IPS-20b (cell line): ENCODE data around the gene MOB1B.

Experiments
- H3K27ac ChIP-seq: one replicate; pipeline ENCODE4 v1.5.1; 2013; ENCODE audit warnings: low read length
- H3K27me3 ChIP-seq: 2 replicates; pipeline ENCODE4 v1.6.1; 2013; ENCODE audit warnings: mild to moderate bottlenecking, low read length, inconsistent platforms; ENCODE audit not compliant: insufficient read depth
- H3K36me3 ChIP-seq: 2 replicates; pipeline ENCODE4 v1.6.1; 2013; ENCODE audit warnings: low read depth, mild to moderate bottlenecking, inconsistent platforms, low read length, moderate library complexity; ENCODE audit not compliant: insufficient read depth
- H3K4me1 ChIP-seq: 2 replicates; pipeline ENCODE4 v1.6.1; 2013; ENCODE audit warnings: mild to moderate bottlenecking, control low read depth, inconsistent platforms, low read length, moderate library complexity; ENCODE audit not compliant: insufficient read depth
- H3K4me3 ChIP-seq: 2 replicates; pipeline ENCODE4 v1.5.1; 2013; ENCODE audit warnings: mild to moderate bottlenecking, low read length, inconsistent platforms
- H3K9ac ChIP-seq: 2 replicates; pipeline ENCODE4 v1.6.1; 2013; ENCODE audit warnings: low read depth, mild to moderate bottlenecking, inconsistent platforms, low read length, moderate library complexity
- H3K9me3 ChIP-seq: 2 replicates; pipeline ENCODE4 v1.6.1; 2013; ENCODE audit warnings: mild to moderate bottlenecking, low read depth, low read length, inconsistent platforms; ENCODE audit not compliant: insufficient read depth

The MOB1B gene

GRCh38 chr4:70901984-70902576, at the start of gene MOB1B:
MOB1B (plus strand) TSS chr4:70902369; CDS start chr4:70902537, 168 bp downstream.
- Histone ChIP-seq H3K27ac (peak within 1 kb of the TSS; percentile 16), H3K27me3 (no peaks in the 10 kb centered on the region)

GRCh38 chr4:70855464-70855863, 46.7 kb upstream of the MOB1B start:
- H3K4me1 ChIP-seq: peaks cover 6% of the 10 kb centered on the region; the same call in 1 of the 2 replicates
- H3K27ac ChIP-seq: no peak overlapping the region
- H3K9me3 ChIP-seq: no peaks in the 10 kb centered on the region
- no peaks in the 10 kb centered on the region for H3K36me3 ChIP-seq
- H3K27me3 ChIP-seq: no peaks in the 10 kb centered on the region
- no peak overlapping the region for H3K4me3 ChIP-seq
- no peak overlapping the region for H3K9ac ChIP-seq

More at GRCh38 chr4:70901984-70902576, at the start of gene MOB1B:
- Histone ChIP-seq H3K4me1 (peaks cover 5% of the 10 kb centered on the region; the same call in 1 of the 2 replicates), H3K9ac (peak within 1 kb of the TSS; percentile 95), H3K4me3 (peak within 1 kb of the TSS; percentile 99), H3K36me3 (peaks cover 19% of the 10 kb centered on the region), H3K9me3 (no peaks in the 10 kb centered on the region)

GRCh38 chr4:70858454-70858853, 43.7 kb upstream of the MOB1B start:
- Histone ChIP-seq H3K4me1 (peaks cover 12% of the 10 kb centered on the region; the same call in 1 of the 2 replicates), H3K27me3 (no peaks in the 10 kb centered on the region), H3K9me3 (no peaks in the 10 kb centered on the region), H3K4me3 (no peak overlapping the region), H3K9ac (no peak overlapping the region), H3K36me3 (no peaks in the 10 kb centered on the region), H3K27ac (no peak overlapping the region)

- no peaks in the 10 kb centered on the region for H3K27me3 ChIP-seq
- peaks cover 12% of the 10 kb centered on the region; the same call in 1 of the 2 replicates for H3K4me1 ChIP-seq
- H3K9me3 ChIP-seq: no peaks in the 10 kb centered on the region
- H3K36me3 ChIP-seq: no peaks in the 10 kb centered on the region
- H3K4me3 ChIP-seq: no peak overlapping the region
- H3K9ac ChIP-seq: no peak overlapping the region
- H3K27ac ChIP-seq: no peak overlapping the region
Measured at GRCh38 chr4:70859066-70859465, 43.1 kb upstream of the MOB1B start.

- no peaks in the 10 kb centered on the region for H3K27me3 ChIP-seq
- peaks cover 9% of the 10 kb centered on the region; the same call in 1 of the 2 replicates for H3K4me1 ChIP-seq
- H3K4me3 ChIP-seq: no peak overlapping the region
- no peaks in the 10 kb centered on the region for H3K9me3 ChIP-seq
- H3K9ac ChIP-seq: no peak overlapping the region
- no peaks in the 10 kb centered on the region for H3K36me3 ChIP-seq
- no peak overlapping the region for H3K27ac ChIP-seq
Measured at GRCh38 chr4:70863099-70863790, 38.9 kb upstream of the MOB1B start.

- no peak overlapping the region for H3K27ac ChIP-seq
- H3K36me3 ChIP-seq: no peaks in the 10 kb centered on the region
- H3K27me3 ChIP-seq: no peaks in the 10 kb centered on the region
- H3K4me1 ChIP-seq: 0 out of 2 replicates have a peak, but pooled peaks cover 3% of the 10 kb centered on the region
- H3K4me3 ChIP-seq: no peak overlapping the region
- no peaks in the 10 kb centered on the region for H3K9me3 ChIP-seq
- H3K9ac ChIP-seq: no peak overlapping the region
Measured at GRCh38 chr4:70868778-70869177, 33.4 kb upstream of the MOB1B start.

GRCh38 chr4:70873216-70873615, 29.0 kb upstream of the MOB1B start:
- Histone ChIP-seq H3K4me1 (0 out of 2 replicates have a peak, but pooled peaks cover 3% of the 10 kb centered on the region), H3K9ac (no peak overlapping the region), H3K4me3 (no peak overlapping the region)

GRCh38 chr4:70874268-70875156, 27.7 kb upstream of the MOB1B start:
- Histone ChIP-seq H3K36me3 (no peaks in the 10 kb centered on the region), H3K27me3 (no peaks in the 10 kb centered on the region), H3K4me1 (no peaks in the 10 kb centered on the region), H3K27ac (no peak overlapping the region), H3K9me3 (no peaks in the 10 kb centered on the region), H3K9ac (no peak overlapping the region), H3K4me3 (no peak overlapping the region)

More at GRCh38 chr4:70873216-70873615, 29.0 kb upstream of the MOB1B start:
- Histone ChIP-seq H3K36me3 (no peaks in the 10 kb centered on the region), H3K27ac (no peak overlapping the region), H3K9me3 (no peaks in the 10 kb centered on the region), H3K27me3 (no peaks in the 10 kb centered on the region)

- Histone ChIP-seq H3K4me3 (no peak overlapping the region), H3K9ac (no peak overlapping the region), H3K27ac (no peak overlapping the region), H3K9me3 (no peaks in the 10 kb centered on the region), H3K36me3 (no peaks in the 10 kb centered on the region), H3K27me3 (no peaks in the 10 kb centered on the region), H3K4me1 (no peaks in the 10 kb centered on the region)
Measured at GRCh38 chr4:70877556-70877955, 24.6 kb upstream of the MOB1B start.

GRCh38 chr4:70880739-70881138, 21.4 kb upstream of the MOB1B start:
- H3K27me3 ChIP-seq: no peaks in the 10 kb centered on the region
- H3K9ac ChIP-seq: no peak overlapping the region
- H3K27ac ChIP-seq: no peak overlapping the region
- H3K4me1 ChIP-seq: no peaks in the 10 kb centered on the region
- no peak overlapping the region for H3K4me3 ChIP-seq
- H3K36me3 ChIP-seq: no peaks in the 10 kb centered on the region
- no peaks in the 10 kb centered on the region for H3K9me3 ChIP-seq

GRCh38 chr4:70885174-70885573, 17.0 kb upstream of the MOB1B start:
- Histone ChIP-seq H3K36me3 (no peaks in the 10 kb centered on the region), H3K9me3 (no peaks in the 10 kb centered on the region), H3K27ac (no peak overlapping the region), H3K9ac (no peak overlapping the region), H3K27me3 (no peaks in the 10 kb centered on the region), H3K4me3 (no peak overlapping the region), H3K4me1 (no peaks in the 10 kb centered on the region)
